ENCODE results near the gene UNC5B.

UNC5B gene

DNA sequence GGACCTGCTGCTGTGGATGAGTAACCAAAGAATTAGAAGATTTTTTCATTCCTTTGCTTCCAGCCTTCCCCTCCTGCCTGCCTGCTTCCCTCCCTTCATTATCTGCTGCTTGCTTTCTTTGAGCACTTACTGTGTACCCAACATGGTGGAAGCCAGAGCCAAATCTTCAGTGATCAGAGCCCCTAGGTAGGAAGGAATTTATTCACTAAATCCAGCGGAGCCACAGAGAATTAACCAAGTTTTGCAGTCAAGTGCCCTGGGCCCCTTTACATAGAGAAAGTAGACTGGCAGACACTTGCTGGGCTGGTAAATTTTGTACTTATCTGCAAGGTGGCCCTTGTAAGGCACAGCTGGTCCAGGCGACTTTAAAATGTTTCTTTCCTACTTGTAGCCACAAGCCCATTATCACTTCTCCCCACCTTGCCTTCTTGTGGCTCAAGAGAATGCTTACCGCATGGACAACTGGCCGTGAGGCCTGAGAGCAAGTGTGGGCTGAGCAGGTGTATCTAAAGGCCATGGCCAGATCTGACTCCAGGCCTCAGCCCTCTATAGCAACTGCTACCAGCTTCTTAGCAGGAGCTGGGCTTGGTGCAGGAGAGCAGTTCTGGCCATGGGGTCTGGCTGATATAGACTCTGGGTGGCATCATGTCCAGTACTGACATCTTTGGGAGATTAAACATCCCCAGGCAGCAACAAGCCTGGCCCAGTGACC lies 11.1 kb downstream of the UNC5B start:
- no peak for DNase-seq

DNA sequence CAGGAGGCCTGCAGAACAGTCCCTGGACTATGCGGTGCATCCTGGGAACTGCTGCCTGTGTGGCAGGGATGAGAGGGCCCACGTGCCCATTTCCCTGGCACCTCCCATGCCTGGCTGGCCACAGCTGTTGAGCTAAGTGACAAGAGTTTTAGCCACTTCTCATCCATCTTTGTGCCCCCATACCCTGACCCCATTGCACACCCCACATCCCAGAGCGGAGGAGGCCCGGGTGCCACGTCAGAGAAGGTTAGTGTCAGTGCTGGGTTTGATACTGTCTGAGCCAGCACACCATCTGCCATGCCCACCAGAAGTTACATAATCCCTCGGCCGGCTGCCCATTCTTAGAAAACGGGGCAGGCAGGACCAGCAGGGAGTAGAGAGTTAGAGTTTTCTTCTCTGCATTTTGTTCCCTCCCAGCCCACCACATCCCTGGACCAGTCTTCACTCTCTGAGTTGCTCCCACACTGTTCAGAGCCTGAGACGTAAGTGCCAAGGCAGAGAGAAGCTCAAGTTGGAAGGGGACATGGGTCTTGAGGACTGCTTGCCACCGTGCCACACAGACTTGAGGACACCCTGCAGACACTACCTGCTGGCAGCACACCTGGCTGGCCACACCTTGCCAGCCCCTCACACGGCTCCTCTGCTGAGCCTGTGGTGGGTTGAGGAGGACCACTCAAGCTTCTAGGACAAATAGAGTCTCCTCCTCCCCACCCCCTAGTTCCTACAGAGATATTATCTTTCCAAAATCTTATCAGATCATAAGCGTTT lies 13.1 kb downstream of the UNC5B start:
- DNase-seq = no peak

DNA sequence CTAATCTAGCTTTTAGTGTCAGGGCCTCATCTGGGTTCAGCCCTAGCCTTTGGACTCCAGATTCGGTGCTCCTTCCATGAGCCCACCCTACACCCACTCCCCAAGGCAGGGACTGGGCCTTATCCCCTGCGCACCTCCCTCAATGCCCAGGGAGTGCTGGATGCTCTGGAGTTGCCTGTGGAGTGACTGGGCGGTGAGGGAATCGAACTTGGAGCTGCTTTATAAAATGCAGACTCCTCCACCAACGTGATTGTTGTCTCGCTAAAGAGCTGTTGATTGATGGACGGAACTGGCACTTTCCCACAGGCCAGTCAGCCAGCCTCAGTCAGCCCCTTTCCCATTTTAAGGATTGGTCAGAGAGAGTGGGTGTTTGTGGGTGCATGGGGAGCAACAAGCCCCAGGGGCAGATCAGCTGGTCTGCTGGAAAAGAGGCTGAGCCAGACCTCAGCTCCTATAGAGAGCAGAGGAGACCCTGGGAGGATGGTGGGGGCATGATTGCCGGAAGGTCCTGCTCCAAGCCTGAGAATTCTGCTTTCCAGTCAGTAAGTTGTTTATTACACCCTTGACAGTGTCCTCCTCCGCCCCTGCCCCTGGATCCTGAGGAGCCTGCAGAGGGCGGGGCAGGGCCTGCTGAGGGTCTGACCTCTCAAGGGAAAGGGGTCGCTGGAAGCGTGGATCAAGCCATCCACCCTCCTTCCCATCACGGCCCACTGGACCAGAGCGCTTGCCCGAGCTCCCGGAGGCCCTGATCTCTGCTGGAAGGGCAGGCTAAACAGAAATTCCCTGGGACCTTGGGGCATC lies 16.7 kb downstream of the UNC5B start:
- no peak for DNase-seq

DNA sequence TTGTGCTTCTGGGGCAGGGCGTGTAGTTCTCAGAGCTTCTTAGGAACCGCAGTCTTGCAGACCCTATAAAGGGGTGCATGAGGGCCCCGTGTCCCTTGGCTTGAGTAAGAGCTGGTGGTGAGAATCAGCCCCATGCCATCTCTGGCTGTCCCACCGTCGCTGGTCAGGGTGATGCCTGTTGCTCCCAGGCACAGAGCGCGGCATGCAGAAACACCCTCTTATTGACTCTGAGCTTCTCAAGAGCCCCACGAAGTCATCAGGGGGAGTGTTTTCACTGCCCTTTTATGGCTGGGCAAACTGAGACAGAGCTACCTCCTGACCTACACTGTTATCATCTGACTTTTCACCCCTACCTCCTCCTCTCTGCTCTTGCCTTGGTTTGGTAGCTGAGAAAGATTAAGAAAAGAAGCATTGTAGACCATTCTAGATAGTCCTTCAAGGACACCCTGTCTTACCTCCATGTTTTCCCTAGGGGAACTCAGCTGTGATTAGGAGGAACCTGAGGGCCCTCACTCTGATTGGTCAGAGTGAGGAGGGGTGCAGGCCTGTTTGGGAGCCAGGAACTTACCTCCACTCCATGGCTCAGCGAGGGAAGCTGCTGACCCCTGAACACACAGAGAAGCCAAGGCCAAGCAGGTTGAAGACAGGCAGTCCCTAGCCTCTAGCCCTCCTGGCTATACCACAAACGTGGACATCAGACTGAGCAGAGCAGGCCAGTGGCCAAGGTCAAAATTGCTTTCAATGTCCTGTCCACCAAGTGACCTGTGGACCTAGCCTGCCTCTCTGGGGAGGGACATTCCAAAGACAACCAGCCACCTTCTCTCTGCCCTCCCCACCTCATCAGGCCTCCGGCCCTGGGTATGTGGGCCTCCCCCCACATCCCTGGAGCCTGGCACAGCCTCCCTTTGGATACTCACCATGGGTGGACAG lies 17.6 kb downstream of the UNC5B start:
- DNase-seq = no peak

DNA sequence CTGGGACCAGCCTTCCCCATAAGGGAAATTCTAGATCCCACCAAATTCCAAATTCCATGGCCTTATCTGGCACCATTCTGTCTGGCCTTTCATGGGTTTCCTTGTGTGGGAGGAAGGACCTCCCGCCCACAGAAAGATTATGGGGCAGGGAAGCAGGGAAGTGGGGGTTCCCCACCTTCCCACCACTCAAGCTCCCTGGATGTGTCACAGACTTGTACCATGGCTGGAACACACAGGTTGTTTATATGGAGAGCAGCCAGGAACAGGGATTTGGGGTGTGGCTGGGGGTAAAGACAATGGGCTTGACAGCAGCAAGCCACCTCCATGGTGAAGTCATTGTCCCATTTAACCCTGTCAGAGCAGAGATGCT lies 18.3 kb downstream of the UNC5B start:
- DNase-seq = no peak

DNA sequence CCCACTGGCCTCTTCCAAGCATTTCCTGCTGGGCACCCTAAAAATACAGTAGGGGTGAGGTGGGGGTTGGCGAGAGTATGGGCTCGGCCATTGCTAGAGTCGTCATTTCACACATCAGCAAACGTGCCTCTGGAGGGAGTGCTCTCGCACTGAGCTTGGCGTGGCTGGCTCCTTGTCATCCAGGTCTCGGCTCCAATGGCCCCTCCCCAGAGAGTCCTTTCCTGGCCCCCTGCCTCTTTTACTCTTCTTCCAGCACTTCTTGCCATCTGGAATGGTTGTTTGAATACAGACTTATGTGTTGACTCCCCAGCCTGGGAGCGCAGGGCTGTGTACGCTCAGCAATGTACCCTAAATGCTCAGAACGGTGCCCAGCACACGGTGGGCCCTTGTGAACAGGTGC lies 18.8 kb downstream of the UNC5B start:
- no peak for DNase-seq

DNA sequence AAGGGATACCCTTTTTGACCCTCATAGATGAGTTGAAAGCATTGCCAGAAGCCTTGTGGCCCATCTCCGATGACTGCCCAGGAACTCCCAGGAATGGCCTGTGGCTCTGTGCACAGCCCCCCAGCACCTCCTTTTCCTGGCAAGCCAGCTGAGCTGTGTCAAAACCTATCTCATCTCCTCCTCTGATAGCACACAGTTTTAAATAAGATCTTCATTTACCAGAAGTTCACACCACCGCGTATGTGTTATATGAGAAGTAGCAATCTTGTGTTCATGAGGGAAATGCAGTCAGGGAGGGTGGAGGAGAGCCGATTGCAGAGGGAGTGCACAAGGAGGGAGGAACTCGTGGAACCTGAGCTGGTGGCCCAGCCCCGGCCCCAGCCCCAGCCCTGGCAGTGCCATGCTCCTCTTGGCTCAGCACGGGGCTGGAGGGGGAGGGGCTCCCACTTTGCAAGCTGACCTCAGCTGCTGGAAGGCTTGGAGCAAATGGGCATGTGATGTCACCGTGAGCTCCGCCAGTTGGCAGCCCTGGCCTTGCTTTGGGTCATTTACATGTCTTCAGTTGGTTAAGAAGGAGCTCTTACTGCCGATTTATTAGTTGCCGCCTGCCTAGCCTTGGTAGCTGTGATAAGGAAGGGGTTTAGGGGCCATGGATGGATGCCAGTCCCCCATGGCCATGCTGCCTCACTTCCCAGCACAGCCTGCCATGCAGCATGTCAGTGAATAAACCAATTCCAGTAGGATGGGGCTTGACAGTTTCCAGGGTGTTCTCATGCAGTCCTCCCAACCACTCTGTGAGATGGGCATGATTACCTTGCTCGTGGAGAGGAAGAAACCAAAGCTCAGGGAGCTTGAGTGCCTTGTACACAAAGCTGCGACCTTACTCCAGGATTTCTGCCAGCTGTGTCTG lies 20.0 kb downstream of the UNC5B start:
- DNase-seq = no peak

DNA sequence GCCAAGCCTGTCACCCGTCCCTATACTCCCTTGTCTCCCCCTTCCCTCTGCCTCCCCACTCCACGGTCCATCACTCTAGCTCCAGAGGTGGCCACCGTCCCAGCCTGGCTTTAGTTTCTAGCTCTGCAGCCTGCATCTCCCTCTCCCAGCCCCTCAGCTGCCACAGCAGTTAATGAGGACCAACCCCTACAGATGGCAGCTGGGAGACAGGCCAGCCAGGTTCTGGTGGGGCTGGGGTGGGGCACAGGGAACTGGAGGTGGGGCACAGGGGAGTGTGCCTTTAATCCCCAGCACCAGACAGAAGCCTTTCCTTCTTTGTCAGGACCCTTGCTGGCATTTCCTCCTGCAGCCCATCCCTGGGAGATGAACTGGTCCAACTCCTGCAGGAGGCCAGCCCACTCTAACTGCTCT lies 21.1 kb downstream of the UNC5B start:
- no peak for DNase-seq

DNA sequence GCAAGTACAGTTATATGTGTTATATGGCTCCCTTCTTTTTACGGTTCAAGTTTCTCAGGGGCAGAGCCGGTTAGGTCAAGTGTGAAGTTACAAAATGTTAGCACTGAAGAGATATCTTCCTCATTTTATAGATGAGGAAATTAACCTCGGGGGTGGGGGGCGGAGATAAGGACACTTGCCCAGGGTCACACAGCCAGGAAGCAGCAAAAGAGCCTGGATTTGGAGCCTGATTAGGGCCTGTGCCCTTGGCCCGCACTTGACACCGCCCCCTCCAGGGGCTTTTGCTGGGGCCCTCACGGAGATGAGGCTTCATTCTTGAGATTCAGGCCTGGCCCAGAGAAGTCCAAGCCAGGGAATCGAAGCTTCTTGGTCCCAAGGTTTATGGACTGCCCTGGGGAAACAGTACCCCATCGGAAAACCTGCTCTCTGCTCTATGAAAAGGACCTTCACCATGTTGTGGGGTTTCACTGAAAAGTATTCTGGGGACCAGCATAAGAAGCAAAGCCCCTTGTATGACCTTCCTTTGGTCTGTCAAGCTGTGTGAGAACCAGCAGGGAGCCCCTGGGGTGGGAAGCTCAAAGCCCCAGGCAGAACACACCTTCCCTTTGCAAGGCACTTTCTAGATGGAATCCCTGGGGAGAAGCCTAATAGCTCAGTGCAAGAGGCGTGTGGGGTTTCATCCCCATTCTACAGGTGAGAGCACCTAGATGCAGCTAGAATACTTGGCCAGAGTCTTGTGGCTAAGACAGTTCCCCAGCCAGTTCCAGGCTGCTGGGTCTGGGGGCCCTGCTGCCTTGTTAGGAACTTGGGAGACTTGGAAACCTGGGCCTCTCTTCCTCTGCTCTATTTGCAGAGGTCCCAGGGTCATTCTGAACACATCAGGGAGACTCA lies 21.9 kb downstream of the UNC5B start:
- DNase-seq = no peak

DNA sequence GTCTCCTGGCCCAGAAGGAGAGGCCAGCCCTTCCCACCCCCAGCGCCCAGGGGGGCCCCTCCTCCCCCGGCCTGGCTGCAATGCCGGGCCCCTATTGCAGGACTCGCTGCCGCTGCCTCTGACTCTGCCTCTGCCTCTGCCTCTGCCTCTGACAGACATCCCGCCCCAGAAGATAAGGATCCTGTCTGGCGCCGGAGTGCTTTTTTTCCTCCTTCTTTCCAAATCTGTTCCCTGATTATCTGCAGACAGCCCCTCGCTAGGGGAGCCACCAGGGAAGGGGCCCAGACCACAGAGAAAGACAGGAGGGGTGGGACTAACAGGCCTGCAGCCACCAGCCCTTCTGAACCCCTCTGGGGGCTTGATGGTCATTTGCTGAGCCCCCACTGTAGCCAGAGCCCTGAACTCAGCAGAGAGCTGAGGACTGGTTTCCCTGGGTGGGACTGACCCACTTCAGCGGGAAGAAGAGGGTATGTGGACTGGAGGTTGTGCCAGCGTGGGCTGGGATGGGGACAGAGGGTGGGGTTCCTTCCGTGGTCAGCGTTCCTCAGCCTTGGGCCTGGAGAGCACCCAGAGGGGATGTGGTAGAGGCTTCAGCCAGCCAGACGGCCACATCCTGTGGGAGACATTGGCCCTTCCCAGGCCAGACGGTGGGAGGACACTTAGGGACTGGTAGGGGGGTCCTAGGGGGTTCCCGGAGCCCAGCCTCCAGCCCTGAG lies 22.8 kb downstream of the UNC5B start:
- no peak for DNase-seq

DNA sequence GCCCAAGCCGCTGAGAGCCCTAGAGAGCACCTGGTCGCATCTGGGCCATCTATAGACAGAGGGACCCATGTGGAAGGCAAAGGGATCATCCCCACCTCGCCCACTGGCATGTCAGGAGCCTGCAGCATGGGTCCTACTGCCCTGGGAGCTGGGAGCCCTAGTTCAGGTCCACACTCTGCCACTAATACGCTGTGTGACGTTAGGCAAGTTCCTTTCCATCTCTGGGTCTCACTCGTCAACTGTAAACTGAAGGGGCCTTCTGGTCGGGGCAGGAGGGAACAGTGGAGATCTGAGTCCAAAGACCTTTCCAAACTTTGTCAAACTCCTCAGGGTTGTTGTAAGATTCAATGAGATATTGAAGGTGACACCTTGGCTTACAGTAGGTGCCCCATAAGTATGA lies 23.4 kb downstream of the UNC5B start:
- DNase-seq = no peak

DNA sequence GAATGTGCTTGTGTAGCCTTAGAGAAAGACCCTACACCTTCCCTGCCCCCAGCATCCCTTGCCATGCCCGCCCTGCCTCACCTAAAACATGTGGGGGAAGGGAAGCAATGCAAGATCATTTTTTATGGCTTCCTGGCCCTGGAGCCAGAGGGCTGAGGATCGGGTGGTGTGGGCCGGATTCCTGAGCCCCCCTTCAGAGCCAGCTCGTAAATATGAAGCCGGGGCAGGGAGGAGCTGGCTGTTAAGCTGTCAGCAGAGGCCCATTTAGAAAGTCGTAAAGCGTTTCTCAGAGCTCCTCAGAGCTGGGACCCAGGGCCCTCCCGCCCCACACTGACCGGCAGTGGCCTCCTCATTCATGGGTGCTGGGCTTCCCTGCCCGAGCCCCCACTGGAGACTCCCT lies 23.9 kb downstream of the UNC5B start:
- DNase-seq = no peak

DNA sequence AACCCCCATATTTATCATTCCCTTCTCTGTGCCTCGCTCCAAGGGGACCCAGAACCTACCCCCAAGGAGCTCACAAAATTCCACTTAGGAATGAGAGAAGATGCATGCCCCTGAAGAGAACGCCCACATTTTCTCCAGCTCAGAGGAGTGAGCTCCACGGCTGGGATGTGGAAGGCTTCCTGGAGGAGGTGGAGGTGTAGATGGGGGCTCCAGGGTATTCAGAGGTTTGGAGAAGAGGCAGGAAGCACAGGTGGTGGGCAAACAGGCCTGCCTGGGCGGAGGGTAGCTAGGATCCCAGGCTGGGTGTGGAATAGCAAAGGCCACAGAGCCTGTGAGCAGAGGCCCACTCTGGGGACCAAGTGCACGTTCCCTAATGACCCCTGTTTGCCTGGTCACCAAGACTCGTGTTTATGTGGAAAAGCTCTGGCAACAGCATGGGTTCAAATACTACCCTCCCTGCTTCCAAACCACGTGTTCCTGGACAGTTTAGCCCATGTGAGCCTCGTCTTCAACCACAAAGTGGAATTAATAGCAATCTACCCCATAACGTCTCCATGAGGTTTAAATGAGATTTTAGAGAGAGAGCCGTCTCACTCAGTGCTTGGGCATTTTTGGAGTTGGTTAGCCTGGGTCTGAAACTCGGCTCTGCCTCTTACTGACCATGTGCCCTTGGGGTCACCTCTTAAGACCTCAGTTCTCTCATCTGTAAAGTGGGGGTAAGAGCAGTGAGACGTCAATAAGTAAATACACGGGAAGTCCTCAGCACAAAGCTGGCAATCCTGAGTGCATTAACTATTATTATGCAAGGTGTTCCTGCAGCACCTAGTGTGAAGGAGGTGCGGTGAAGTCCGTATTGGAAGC lies 24.7 kb downstream of the UNC5B start:
- no peak for DNase-seq

DNA sequence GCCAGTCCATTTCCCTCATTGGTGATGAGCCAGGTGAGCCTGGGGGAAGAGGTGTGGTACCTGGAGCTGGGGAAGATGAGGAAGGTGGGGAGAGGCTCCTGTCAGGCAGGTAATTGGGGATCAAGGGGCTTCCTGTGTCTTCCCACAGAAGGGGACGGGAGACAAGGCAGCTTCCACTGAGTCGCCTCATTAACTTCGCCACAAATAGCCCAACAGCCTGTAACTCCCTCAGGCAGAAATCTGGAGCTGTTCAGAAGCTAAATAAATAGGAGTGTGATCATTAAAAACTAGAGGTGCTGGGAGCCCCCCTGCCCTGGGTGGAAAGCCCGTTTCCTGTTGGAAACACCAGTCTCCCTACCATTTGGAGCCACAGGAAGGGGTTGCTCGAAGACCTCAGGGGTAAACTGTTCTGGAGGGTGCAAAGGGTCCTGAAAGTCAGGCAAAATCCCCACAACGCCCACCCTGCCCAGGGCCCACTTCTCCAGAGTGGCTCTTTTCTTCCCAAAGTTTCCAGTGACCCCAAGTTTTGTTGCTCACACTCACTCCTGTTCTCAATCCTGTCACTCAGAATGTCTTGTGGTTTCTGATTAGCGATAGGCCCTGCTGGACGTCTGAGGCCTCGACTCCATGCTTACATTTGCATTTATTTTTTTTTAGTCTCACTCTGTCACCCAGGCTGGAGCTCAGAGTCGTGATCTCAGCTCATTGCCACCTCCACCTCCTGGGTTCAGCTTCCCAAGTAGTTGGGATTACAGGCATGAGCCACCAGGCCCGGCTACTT lies 25.7 kb downstream of the UNC5B start:
- DNase-seq = no peak

DNA sequence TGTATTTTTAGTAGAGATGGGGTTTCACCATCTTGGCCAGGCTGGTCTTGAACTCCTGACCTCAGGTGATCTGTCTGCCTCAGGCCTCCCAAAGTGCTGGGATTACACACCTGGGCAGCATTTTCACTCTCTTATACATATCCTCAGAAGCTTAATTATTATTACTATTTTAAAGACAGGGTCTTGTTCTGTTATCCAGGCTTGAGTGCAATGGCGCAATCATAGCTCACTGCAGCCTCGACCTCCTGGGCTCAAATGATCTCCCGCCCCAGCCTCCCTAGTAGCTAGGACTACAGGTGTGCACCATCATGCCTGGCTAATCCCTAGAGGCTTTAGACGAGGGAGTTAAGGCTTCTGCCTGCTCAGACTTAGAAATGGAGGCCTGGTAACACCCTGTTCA lies 26.3 kb downstream of the UNC5B start:
- DNase-seq = no peak

DNA sequence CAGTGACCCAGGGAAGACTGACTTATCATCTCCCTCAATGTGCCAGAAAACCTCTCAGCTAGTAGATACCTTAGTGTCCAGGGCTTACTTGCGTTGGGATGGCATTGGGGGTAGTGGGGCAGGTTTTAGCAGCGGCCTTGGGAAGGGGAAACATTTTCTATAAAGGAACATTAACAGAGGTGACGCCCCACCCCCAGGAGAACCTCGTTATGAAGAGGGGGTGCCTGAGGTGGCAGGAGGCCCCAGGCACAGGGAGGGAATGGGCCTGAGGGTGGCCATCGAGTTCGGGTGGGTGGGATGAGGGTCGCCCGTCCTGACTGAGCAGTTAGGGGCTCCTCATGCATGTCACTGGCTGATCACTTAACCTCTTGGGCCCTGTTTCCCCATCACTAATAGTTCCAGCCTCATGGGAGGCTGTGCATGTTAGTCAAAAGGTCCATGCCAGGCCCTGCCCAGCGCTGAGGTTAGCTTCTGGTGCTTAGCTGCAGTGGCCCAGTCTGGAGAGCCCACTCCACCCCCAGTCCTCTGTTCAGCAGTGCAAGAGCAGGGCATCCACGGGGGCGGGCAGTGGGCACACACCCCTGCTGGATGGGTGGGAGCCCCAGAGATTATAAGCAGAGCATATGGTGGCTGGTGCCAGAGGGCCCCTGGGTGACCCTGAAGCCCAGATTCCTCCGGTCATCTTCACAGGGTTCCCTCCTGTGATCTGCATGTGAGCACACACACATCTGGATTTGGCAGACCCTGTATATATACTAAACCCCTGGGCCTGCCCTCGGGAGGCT lies 27.0 kb downstream of the UNC5B start:
- DNase-seq = no peak

Measured in CD4-positive, alpha-beta T cell treated with Interleukin-12 subunit alpha and Interleukin-12 subunit beta, for 1 hour (primary cell).